Measurements from ENCODE around the gene CXCL8. TPM values are rescaled to one million over a fixed set of nuclear protein-coding genes. Genes with fewer than 3 reads are reported as not detected.
A peak's percentile ranks its signal among the peaks of the same experiment; 100 is the strongest.

Gene CXCL8
- total and polyA plus RNA-seq, 2 of the 8 experiments (the other 6 are each of a cell fraction or from before 2014, with no cell fraction given): not detected

DNA sequence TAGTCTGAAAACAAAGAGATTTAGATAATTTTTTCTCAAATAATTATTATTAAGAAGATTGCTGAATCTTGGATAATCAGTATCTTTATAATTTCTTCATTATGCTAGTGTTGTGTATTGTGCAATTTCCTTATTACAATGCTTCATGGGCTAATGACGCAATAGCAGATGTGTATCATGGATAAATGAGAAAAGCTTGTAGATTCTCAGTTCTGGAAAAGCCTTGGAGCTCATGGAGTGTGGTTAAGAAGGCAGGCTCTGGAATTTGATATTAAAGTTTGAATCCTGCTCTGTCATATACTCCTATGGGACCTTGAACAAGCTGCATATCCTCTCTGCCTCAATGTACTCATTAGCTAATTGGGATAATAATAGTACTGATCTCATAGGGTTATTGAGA is 18.9 kb upstream of the CXCL8 start:
- H2AFZ ChIP-seq (ENCODE audit: low read length): no peak overlapping the region
- no peak overlapping the region for H3K23ac ChIP-seq (ENCODE audit: insufficient read length)
- no peak overlapping the region for H3K14ac ChIP-seq (ENCODE audit: insufficient read length)
- ChIA-PET CTCF (ENCODE audit: partially characterized antibody) (interaction anchor here (0.6 to 1.5 kb wide), 5 partner anchors 8 to 59 kb away, joined by 3 to 4 read pairs (median 3); no protein-coding TSS in a partner anchor), POLR2A (ENCODE audit: partially characterized antibody) (no interaction called here)
- no peaks in the 10 kb centered on the region for H3K79me1 ChIP-seq (ENCODE audit: low read depth, low read length)
- no peaks in the 10 kb centered on the region for H3K9me3 ChIP-seq (ENCODE audit: insufficient read depth in 2 of 2, low read depth in 1 of 2, low read length in 1 of 2)
- no peak for FAIRE-seq
- H3K36me3 ChIP-seq (ENCODE audit: control insufficient read depth in 2 of 4, insufficient read depth in 4 of 4, low read length in 3 of 4): no peaks in the 10 kb centered on the region
- H3K27me3 ChIP-seq (replicated peaks in 1 of 4; ENCODE audit: control insufficient read depth in 3 of 4, extremely low read depth in 1 of 4, insufficient read depth in 3 of 4, low read length in 3 of 4): no peaks in the 10 kb centered on the region
- no peaks in the 10 kb centered on the region; the same call in 1 of the 2 replicates for H3K23me2 ChIP-seq (ENCODE audit: low read depth, low read length)
- no peak overlapping the region for H3K27ac ChIP-seq (ENCODE audit: low read depth, low read length)
- no peak overlapping the region for H2BK12ac ChIP-seq (ENCODE audit: low read depth, low read length)
- H3K18ac ChIP-seq (ENCODE audit: extremely low read depth, low read length): no peak overlapping the region
- H2BK20ac ChIP-seq (ENCODE audit: low read length): no peak overlapping the region
- no peak overlapping the region for H2AK5ac ChIP-seq (ENCODE audit: low read depth, low read length)
- no peaks in the 10 kb centered on the region for H4K20me1 ChIP-seq (replicated peaks in 1 of 2; ENCODE audit: control insufficient read depth in 1 of 2, insufficient read depth in 2 of 2, low read length in 2 of 2)
- H2BK15ac ChIP-seq (ENCODE audit: low read length): no peak overlapping the region
- H3K4me1 ChIP-seq (replicated peaks in 1 of 4; ENCODE audit: control insufficient read depth in 3 of 4, insufficient read depth in 4 of 4, low read length in 3 of 4): no peaks in the 10 kb centered on the region
- no peak overlapping the region for H3K9ac ChIP-seq (replicated peaks in 1 of 4; ENCODE audit: extremely low read depth in 1 of 4, low read depth in 3 of 4, low read length in 3 of 4)
- no peak overlapping the region for H3K4me3 ChIP-seq (ENCODE audit: extremely low read depth in 1 of 4, insufficient read depth in 2 of 4, low read depth in 3 of 4, low read length in 4 of 4)
- H3K4ac ChIP-seq (replicated peaks; ENCODE audit: insufficient read length, low read depth, low read length): no peak overlapping the region
- no peak overlapping the region for H4K91ac ChIP-seq (replicated peaks; ENCODE audit: insufficient read length, low read length)
- TF ChIP-seq SAP30 (IDR thresholded peaks at IDR 0.05; ENCODE audit: insufficient read depth, insufficient replicate concordance, low read length): no peak
- TF ChIP-seq RAD21 (IDR thresholded peaks at IDR 0.05 in 1 of 2, conservative IDR thresholded peaks at IDR 0.05 in 1 of 2; ENCODE audit: low read depth in 2 of 2, low read length in 2 of 2): no peak
- no peak for TF ChIP-seq BCL11A (IDR thresholded peaks at IDR 0.05; ENCODE audit: low read depth in 2 of 2, low read length in 2 of 2)
- TF ChIP-seq RBBP5 (IDR thresholded peaks at IDR 0.05; ENCODE audit: borderline replicate concordance, low read depth, low read length): no peak
- no peak for TF ChIP-seq CHD1 (IDR thresholded peaks at IDR 0.05; ENCODE audit: low read depth, low read length)
- TF ChIP-seq MAFK (IDR thresholded peaks at IDR 0.05; ENCODE audit: low read depth, low read length): no peak
- no peak for TF ChIP-seq KDM1A (IDR thresholded peaks at IDR 0.05; ENCODE audit: borderline replicate concordance, low read length)
- peak; percentile 56; the same call in 1 of the 2 replicates for TF ChIP-seq CEBPB (IDR thresholded peaks at IDR 0.05; ENCODE audit: low read depth, low read length)
- no peak for TF ChIP-seq RFX5 (IDR thresholded peaks at IDR 0.05; ENCODE audit: borderline replicate concordance, low read depth, low read length)
- H3K56ac ChIP-seq (replicated peaks; ENCODE audit: insufficient read length, low read depth, low read length): no peak overlapping the region
- H4K8ac ChIP-seq (ENCODE audit: extremely low read depth, insufficient read depth, low read length): no peak overlapping the region
- H3K4me2 ChIP-seq (ENCODE audit: insufficient read depth in 1 of 2, low read depth in 2 of 2, low read length in 2 of 2): no peak overlapping the region
- no peaks in the 10 kb centered on the region for H3K79me2 ChIP-seq (ENCODE audit: control insufficient read depth in 1 of 2, insufficient read depth in 2 of 2, low read length in 2 of 2)
- WGBS, 2 experiments (ENCODE audit: extremely low coverage in 1 of 2, insufficient coverage in 1 of 2, insufficient read length in 1 of 2, insufficient replicate concordance in 2 of 2, low coverage in 1 of 2, low lambda C conversion rate in 2 of 2, missing lambda C conversion rate in 1 of 2): 91% methylated on average over 1 of the region's 1 CpG; no CpG with 5 or more reads in 1 of the 2 experiments
- H2BK120ac ChIP-seq (replicated peaks; ENCODE audit: low read depth, low read length): no peak overlapping the region
- H4K5ac ChIP-seq (ENCODE audit: insufficient read length, low read depth, low read length): no peak overlapping the region
- no peak overlapping the region for H2BK5ac ChIP-seq (ENCODE audit: low read depth, low read length)
- no peak for DNase-seq (ENCODE audit: low read depth in 1 of 2, low spot score in 2 of 2)

All from H1 (cell line).